Measurements from ENCODE around the gene NTSR1.

- no peak for TF ChIP-seq ZNF274 (CRISPR knock-in tag; IDR thresholded peaks at IDR 0.05)
- no peak for TF ChIP-seq KDM1A (CRISPR knock-in tag; IDR thresholded peaks at IDR 0.05)
Measured at GRCh38 chr20:62689861-62690260, 18.8 kb upstream of the NTSR1 start.
